ENCODE data around the gene ZC3H7A. TPM values are rescaled to one million over a fixed set of nuclear protein-coding genes. Genes with fewer than 3 reads are reported as not detected.

Gene ZC3H7A
- total and polyA plus RNA-seq, 2 experiments from 2014 or later: 44.7 to 55.5 TPM

GRCh38 chr16:11705311-11706025, 91.6 kb downstream of the ZC3H7A start:
- DNase-seq (ENCODE audit: low read depth in 1 of 2, low spot score in 1 of 2): no peak
- no peak for TF ChIP-seq CTCF (IDR thresholded peaks at IDR 0.05; ENCODE audit: low read depth, low read length)
- Histone ChIP-seq H3K36me3 (peaks cover 7% of the 10 kb centered on the region), H3K4me1 (ENCODE audit: low read depth) (peaks cover 15% of the 10 kb centered on the region), H3K4me3 (no peak overlapping the region), H3K9me3 (ENCODE audit: low read depth) (no peaks in the 10 kb centered on the region), H3K27ac (no peak overlapping the region), H3K27me3 (no peaks in the 10 kb centered on the region)

Other genes with a start within 250 kb of the ZC3H7A start
- 21.4 and 42.1 TPM in 2 replicates for gene LITAF, start 210.3 kb downstream of the ZC3H7A start, total RNA-seq
- 43.3 and 53.9 TPM in 2 replicates for gene LITAF, start 210.3 kb downstream of the ZC3H7A start, polyA plus RNA-seq
- 28.3 and 34.9 TPM in 2 replicates for gene SNN, start 128.8 kb downstream of the ZC3H7A start, total RNA-seq
- 35.3 and 41.8 TPM in 2 replicates for gene SNN, start 128.8 kb downstream of the ZC3H7A start, polyA plus RNA-seq
- gene TXNDC11, start 54.4 kb downstream of the ZC3H7A start, total RNA-seq: 43.0 and 46.6 TPM in 2 replicates
- 26.6 and 29.4 TPM in 2 replicates for gene TXNDC11, start 54.4 kb downstream of the ZC3H7A start, polyA plus RNA-seq
- 53.7 and 153 TPM in 2 replicates for gene RSL1D1, start 54.3 kb upstream of the ZC3H7A start, total RNA-seq
- gene RSL1D1, start 54.3 kb upstream of the ZC3H7A start, polyA plus RNA-seq: 144 and 194 TPM in 2 replicates
- 42.1 and 64.6 TPM in 2 replicates for gene GSPT1, start 118.7 kb upstream of the ZC3H7A start, total RNA-seq
- gene GSPT1, start 118.7 kb upstream of the ZC3H7A start, polyA plus RNA-seq: 101 and 163 TPM in 2 replicates
- 3.5 and 4.8 TPM in 2 replicates for gene NPIPB2, start 144.8 kb upstream of the ZC3H7A start, total RNA-seq
- gene NPIPB2, start 144.8 kb upstream of the ZC3H7A start, polyA plus RNA-seq: 11.3 and 13.0 TPM in 2 replicates
- gene TNFRSF17, start 168.0 kb upstream of the ZC3H7A start, total RNA-seq: not detected in 2 replicates
- 0.55 TPM in 1 of 2 replicates, not detected in the other for gene TNFRSF17, start 168.0 kb upstream of the ZC3H7A start, polyA plus RNA-seq
- 5.7 and 7.2 TPM in 2 replicates for gene SNX29, start 179.5 kb upstream of the ZC3H7A start, total RNA-seq
- gene SNX29, start 179.5 kb upstream of the ZC3H7A start, polyA plus RNA-seq: 7.7 and 18.7 TPM in 2 replicates